22Rv1 (cell line): Measurements from ENCODE around the gene NDUFAF7.
A peak's percentile ranks its signal among the peaks of the same experiment; 100 is the strongest.
"Not testable (repeated sequence)": the region's sequence is repeated elsewhere in the genome, so short reads cannot be mapped to it uniquely, and the experiment has no call there.

Source experiments
- H3K27ac ChIP-seq: fragments of 450-650 bp; 2 replicates; pipeline ENCODE4 v1.5.1; 2017
- ZFX ChIP-seq: fragments of 450-650 bp; IDR thresholded peaks from 2 replicates; pipeline ENCODE4 v1.6.1; 2017; ENCODE audit warnings: antibody characterized with exemption, borderline replicate concordance
- TF ChIP-seq, protein P1 (sequence below): fragments of 450-650 bp; IDR thresholded peaks from 2 replicates; pipeline ENCODE4 v1.5.1; 2017; ENCODE audit warnings: mild to moderate bottlenecking

Gene NDUFAF7

DNA sequence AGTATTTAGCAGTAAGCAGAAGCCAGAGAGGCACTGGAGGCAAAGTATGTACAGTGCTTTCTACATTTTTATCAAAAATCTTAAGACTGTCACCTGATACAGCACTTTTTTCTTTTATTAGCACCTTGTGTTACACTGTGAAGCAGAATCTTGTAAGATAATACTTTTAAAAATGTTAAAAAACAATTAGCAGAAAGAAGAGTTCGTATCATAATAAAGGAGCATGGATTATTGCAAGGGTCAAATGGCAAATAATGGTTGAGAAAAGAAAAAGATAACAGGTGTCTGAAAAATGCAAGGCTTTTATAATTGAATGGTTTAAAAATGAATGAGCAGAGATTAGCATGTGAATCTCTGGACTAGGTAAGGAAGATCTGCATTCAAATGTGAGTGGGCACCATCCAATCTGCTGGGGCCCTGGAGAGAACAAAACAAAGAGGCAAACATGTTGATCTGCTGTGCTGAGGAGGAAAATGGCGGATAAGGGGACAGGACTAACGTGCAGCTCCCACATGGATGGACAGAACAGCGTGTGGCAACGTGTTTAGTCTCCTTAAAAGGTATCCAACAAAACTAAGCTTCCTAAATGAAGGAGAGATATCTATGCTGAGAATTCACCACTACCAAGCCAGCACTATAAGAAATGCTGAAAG is 25.6 kb upstream of the NDUFAF7 start:
- H3K27ac ChIP-seq: no peak overlapping the region
- no peak for TF ChIP-seq ZFX
- TF ChIP-seq, protein P1, sequence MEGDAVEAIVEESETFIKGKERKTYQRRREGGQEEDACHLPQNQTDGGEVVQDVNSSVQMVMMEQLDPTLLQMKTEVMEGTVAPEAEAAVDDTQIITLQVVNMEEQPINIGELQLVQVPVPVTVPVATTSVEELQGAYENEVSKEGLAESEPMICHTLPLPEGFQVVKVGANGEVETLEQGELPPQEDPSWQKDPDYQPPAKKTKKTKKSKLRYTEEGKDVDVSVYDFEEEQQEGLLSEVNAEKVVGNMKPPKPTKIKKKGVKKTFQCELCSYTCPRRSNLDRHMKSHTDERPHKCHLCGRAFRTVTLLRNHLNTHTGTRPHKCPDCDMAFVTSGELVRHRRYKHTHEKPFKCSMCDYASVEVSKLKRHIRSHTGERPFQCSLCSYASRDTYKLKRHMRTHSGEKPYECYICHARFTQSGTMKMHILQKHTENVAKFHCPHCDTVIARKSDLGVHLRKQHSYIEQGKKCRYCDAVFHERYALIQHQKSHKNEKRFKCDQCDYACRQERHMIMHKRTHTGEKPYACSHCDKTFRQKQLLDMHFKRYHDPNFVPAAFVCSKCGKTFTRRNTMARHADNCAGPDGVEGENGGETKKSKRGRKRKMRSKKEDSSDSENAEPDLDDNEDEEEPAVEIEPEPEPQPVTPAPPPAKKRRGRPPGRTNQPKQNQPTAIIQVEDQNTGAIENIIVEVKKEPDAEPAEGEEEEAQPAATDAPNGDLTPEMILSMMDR: no peak

DNA sequence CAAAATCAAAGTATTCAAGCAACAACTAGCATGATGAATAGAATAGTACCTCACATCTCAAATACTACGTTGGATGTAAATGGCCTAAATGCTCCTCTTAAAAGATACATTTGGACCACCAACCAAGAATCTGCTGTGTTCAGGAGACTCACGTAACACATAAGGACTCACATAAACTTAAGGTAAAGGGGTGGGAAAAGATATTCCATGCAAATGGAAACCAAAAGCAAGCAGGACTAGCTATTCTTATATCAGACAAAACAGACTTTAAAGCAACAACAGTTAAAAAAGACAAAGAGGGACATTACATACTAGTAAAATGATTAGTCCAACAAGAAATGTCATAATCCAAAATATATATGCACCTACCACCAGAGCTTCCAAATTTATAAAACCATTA is 24.7 kb upstream of the NDUFAF7 start:
- not testable (repeated sequence) for H3K27ac ChIP-seq

DNA sequence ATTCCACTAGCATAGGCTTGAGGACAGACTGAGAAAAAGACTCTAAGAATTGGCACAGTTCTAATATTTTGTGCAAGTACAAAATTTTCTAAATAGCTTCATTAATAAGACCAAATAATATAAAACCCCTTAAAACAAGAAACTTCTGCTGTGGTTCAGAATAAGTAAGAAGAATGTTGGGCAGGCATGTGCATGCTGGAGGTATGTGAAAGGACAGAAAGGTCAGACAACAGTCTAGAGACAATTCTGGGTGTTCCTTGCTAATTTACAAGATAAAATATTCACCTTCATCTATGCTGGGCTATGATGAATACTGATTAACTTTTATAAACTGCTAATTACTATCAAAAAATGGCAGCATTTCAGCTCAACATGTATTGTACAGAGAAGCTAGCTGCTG is 20.2 kb upstream of the NDUFAF7 start:
- TF ChIP-seq ZFX: no peak
- TF ChIP-seq, protein P1: no peak
- no peak overlapping the region for H3K27ac ChIP-seq

DNA sequence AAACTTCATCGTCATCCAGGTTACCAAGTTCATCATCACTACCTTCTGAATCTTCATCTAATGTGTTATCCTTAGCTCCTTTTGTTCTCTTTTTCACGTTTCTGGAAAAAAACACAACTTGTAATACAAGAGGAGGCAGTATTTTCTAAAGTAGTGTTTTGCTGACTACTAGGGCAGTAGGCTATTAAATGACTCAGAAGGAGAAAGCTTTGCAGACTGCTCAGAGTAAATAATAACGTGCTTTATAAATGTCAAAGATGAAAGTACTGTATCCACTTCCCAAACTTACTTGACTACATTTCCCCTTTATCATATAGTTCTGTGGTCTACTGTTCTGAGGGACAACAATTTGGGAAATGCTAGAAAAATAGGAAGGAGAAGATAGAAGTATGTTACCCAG is 19.5 kb upstream of the NDUFAF7 start:
- TF ChIP-seq, protein P1: no peak
- no peak for TF ChIP-seq ZFX
- H3K27ac ChIP-seq: no peak overlapping the region

GRCh38 chr2:37215250-37215649 is 16.2 kb upstream of the NDUFAF7 start:
- TF ChIP-seq, protein P1: no peak
- peak overlapping the region; percentile 23 for H3K27ac ChIP-seq

DNA sequence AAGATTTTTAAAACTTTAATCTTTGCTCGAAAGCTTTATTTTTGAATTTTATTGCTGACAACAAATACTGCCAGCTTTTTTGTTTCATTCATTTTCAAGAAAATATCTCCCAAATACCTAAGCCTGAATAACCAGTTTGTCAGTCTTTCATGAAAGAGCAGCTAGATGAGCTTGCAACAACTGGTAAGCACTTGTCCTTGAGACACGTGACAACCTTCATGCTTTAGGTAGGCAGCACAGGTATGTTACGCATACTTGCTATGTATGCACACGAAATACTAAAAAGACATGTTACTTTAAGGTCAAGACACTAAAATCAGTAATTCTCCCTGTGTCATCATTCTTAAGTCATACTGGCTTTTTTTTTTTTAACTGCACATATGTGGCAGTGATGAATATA is 12.4 kb upstream of the NDUFAF7 start:
- H3K27ac ChIP-seq: no peak overlapping the region
- TF ChIP-seq ZFX: no peak
- TF ChIP-seq, protein P1: no peak

DNA sequence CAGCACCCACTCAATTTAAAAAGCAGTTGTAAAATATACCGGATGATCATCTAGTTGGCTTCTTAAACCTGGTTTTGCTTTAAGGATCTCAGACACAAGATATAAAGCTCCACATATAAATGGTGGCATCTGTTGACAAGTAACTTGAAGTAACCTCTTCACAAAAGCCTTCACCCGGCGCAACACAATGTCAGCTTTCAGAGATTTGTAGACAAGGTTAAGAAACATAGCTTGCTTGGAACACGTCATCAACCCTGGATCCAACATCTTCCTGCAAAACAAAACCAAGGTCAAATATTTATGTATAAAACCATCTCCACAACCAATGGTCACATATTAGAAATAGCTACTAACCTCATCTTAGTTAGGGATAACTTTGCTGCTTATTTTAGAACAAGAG is 8.3 kb upstream of the NDUFAF7 start:
- no peak for TF ChIP-seq ZFX
- TF ChIP-seq, protein P1: no peak
- H3K27ac ChIP-seq: no peak overlapping the region

DNA sequence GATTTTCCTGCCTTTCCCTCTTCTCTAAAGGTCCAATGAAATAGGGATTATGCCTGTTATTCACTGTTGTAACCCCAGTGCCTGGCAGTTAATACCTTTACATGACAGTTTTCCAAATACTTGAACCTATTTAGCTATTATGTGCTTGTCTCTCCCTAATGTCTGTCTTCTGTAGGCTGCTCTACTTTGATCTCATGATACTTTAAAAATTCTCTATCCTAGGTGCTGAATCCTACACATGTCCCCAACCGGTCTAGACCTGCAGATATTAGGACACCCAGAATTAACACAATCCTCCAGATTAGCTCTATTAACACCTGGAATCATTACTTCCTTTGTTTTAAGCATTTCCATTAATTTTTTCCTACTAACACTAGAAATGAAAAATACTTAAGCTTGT is 7.4 kb upstream of the NDUFAF7 start:
- TF ChIP-seq ZFX: no peak
- TF ChIP-seq, protein P1: no peak
- no peak overlapping the region for H3K27ac ChIP-seq

DNA sequence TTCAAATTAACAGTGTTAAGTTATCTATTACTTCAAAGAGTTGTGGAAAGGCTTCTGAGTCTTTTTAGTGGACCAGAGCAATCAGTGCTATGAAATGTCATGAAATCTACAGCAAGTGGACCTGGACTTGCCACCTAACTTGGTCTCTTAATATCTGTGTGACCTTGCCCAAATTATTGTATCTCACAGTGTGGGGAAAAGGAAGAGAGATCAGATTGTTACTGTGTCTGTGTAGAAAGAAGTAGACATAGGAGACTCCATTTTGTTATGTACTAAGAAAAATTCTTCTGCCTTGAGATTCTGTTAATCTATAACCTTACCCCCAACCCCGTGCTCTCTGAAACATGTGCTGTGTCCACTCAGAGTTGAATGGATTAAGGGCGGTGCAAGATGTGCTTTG is 6.3 kb upstream of the NDUFAF7 start:
- not testable (repeated sequence) for H3K27ac ChIP-seq
